ENCODE measurements around the gene BCKDHA.
"Not testable (repeated sequence)": the region's sequence is repeated elsewhere in the genome, so short reads cannot be mapped to it uniquely, and the experiment has no call there.

GRCh38 chr19:41408846-41409245, 11.2 kb downstream of the BCKDHA start:
- TF ChIP-seq CTCF (IDR thresholded peaks at IDR 0.05; ENCODE audit: low read length); EZH2phosphoT487 (IDR thresholded peaks at IDR 0.05; ENCODE audit: low read length); EZH2 (optimal IDR thresholded peaks at IDR 0.05; ENCODE audit: low read depth, low read length): not testable (repeated sequence)

All from MM.1S (cell line).